Heart left ventricle (tissue), 16 donors: Measurements from ENCODE around the gene PTPRD. TPM values are rescaled to one million over a fixed set of nuclear protein-coding genes. Genes with fewer than 3 reads are reported as not detected.

Experiments
- ATAC-seq, 4 donors: fragments of 200-7000 bp; cut with Tn5 transposase; one replicate each; pipeline ENCODE4 v1.9.1; 2020 to 2022; ENCODE audit warnings: moderate library complexity in 4 of 4, mild to moderate bottlenecking in 3 of 4, moderate number of reproducible peaks in 1 of 4
- DNase-seq, 5 donors: peaks; one replicate each; pipeline ENCODE4 v3.0.0-alpha.2; 2020
- H3K27ac ChIP-seq, 12 donors: fragments of 200-600 bp; sonication (generic) in 4 of 12; one replicate each; pipeline versions ENCODE4 v1.5.0 to v1.8.0; 2016 to 2022; ENCODE audit warnings: mild to moderate bottlenecking in 2 of 12
- H3K27me3 ChIP-seq, 9 donors: fragments of 200-600 bp; sonication (generic) in 2 of 9; one replicate each; pipeline versions ENCODE4 v1.5.1 to v1.8.0; 2016 to 2022; ENCODE audit warnings: mild to moderate bottlenecking in 3 of 9
- H3K36me3 ChIP-seq, 9 donors: fragments of 200-600 bp; sonication (generic) in 2 of 9; one replicate each; pipeline versions ENCODE4 v1.5.0 to v1.8.0; 2018 to 2022; ENCODE audit warnings: mild to moderate bottlenecking in 2 of 9
- H3K4me1 ChIP-seq, 12 donors: fragments of 200-600 bp; sonication (generic) in 4 of 12; one replicate each; pipeline versions ENCODE4 v1.5.0 to v1.8.0; 2016 to 2022; ENCODE audit warnings: mild to moderate bottlenecking in 3 of 12
- H3K4me3 ChIP-seq, 12 donors: fragments of 200-600 bp; sonication (generic) in 4 of 12; one replicate each; pipeline versions ENCODE4 v1.5.0 to v1.8.0; 2017 to 2022; ENCODE audit warnings: mild to moderate bottlenecking in 9 of 12, moderate library complexity in 4 of 12
- H3K9me3 ChIP-seq, 12 donors: fragments of 200-600 bp; sonication (generic) in 4 of 12; one replicate each; pipeline versions ENCODE4 v1.5.0 to v1.8.0; 2016 to 2022; ENCODE audit warnings: mild to moderate bottlenecking in 1 of 12
- POLR2A ChIP-seq, 2 donors: fragments of 450-650 bp; IDR thresholded peaks; one replicate each; pipeline ENCODE4 v1.6.1; 2017; ENCODE audit warnings: antibody characterized with exemption in 2 of 2, mild to moderate bottlenecking in 2 of 2, moderate library complexity in 2 of 2
- WGBS, 4 donors: extraction: QIAGEN DNeasy Blood & Tissue Kit in 2 of 4; methylation state at CpG; one replicate each; pipeline versions ENCODE4 v1.1.5 to v1.1.7; 2013 to 2018; 5-methylcytosine and 5-hydroxymethylcytosine counted together
- intact Hi-C, 10 donors: fragments of 100-400 bp; cut with DNase I; formaldehyde crosslinking; loops; one replicate each; pipeline versions ENCODE4 v1.11.1 to v1.14.2; 2022
- polyA plus RNA-seq, 2 donors: library from polyadenylated mRNA; stranded (reverse); fragments of 200-250 nt; gene quantifications; one replicate each; pipeline ENCODE4 v1.2.3, GENCODE V29; 2013
- total RNA-seq, 9 donors: library from RNA; depleted of rRNA in 2 of 9; stranded (reverse); fragments of >200 nt in 2 of 9; fragmentation: NEBNext Ultra II Directional in 3 of 9; extraction: Animal tissue kit (Norgen Biotek cat#: 25700) in 3 of 9; gene quantifications; one replicate each; pipeline versions ENCODE4 v1.1.0 to v1.2.4, GENCODE V29; 2016 to 2023
- TF ChIP-seq, protein P1 (sequence below), 12 donors: fragments of 200-600 bp; sonication (generic) in 4 of 12; IDR thresholded peaks; one replicate each; pipeline versions ENCODE4 v1.5.0 to v1.8.0; 2018 to 2022; ENCODE audit warnings: antibody characterized with exemption in 12 of 12, mild to moderate bottlenecking in 5 of 12
- donor health status: ischemic (EF 13 %, LVEDD 7.1; RV severe dilation, severe dysfunction).
- donor health status: healthy with polysubstance abuse.
- donor health status: DM: no; HTN: yes; CAD: no.
- donor health status: DM: no; HTN: no; CAD: no.
- donor health status: ischemic (EF 25% LVEDD 6.9; RV normal size, moderate dysfunction).
- donor health status: ischemic (EF 25% LVEDD 5.7; RV mildly dilated, moderate dysfunction).
- donor health status: healthy.
- donor health status: DM: yes; HTN: yes; CAD: no.
- donor health status: ischemic (EF 35%, LVEDD 5.7; RV mildly dilated, moderate dysfunction).
- donor health status: nonischemic (EF 11% LVEDD 7.7; RV severe dilation, severe dysfunction).
- donor health status: DM: yes; HTN: yes; CAD: no.
- donor health status: PGD.
- donor health status: ischemic (EF 29% LVEDD 5.4; RV normal size, mild dysfunction).
- donor health status: nonischemic (EF 23%, LVEDD 6.1; RV moderate dilation, normal function).

Gene PTPRD
- total and polyA plus RNA-seq, 11 donors: 1.4 to 25.3 (median 15.1) TPM

DNA sequence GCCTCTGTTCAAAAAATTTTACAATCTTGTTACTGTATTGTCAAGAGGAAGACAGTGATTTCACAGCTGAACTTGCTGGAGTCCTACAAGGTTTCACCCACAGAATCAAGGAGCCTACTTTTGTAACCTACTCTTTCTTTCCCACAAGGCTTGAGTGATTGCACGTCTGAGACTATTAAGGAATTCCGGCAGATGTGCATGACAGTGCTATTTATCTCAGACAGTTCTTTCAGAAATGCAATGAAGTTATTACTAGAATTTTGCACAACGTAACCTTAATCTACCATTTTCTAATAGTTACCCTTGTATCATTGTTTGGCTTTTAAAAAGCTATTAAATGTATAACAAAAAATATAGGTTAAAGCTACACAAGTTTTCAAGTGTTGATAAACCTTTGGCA is 400.1 kb downstream of the PTPRD start:
- 63 to 71% (median 67%) methylated on average over 3 of the region's 3 CpGs for WGBS, 4 donors
- no peaks in the 10 kb centered on the region for H3K27me3 ChIP-seq
- TF ChIP-seq, protein P1, sequence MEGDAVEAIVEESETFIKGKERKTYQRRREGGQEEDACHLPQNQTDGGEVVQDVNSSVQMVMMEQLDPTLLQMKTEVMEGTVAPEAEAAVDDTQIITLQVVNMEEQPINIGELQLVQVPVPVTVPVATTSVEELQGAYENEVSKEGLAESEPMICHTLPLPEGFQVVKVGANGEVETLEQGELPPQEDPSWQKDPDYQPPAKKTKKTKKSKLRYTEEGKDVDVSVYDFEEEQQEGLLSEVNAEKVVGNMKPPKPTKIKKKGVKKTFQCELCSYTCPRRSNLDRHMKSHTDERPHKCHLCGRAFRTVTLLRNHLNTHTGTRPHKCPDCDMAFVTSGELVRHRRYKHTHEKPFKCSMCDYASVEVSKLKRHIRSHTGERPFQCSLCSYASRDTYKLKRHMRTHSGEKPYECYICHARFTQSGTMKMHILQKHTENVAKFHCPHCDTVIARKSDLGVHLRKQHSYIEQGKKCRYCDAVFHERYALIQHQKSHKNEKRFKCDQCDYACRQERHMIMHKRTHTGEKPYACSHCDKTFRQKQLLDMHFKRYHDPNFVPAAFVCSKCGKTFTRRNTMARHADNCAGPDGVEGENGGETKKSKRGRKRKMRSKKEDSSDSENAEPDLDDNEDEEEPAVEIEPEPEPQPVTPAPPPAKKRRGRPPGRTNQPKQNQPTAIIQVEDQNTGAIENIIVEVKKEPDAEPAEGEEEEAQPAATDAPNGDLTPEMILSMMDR (IDR thresholded peaks at IDR 0.05): no peak
- no peak for TF ChIP-seq POLR2A (IDR thresholded peaks at IDR 0.05)
- no peak overlapping the region for H3K4me3 ChIP-seq
- H3K27ac ChIP-seq: no peak overlapping the region
- no peak for ATAC-seq
- H3K36me3 ChIP-seq: no peaks in the 10 kb centered on the region
- no peaks in the 10 kb centered on the region for H3K9me3 ChIP-seq
- intact Hi-C loops: no loop called here
- H3K4me1 ChIP-seq: no peaks in the 10 kb centered on the region
- DNase-seq: no peak

DNA sequence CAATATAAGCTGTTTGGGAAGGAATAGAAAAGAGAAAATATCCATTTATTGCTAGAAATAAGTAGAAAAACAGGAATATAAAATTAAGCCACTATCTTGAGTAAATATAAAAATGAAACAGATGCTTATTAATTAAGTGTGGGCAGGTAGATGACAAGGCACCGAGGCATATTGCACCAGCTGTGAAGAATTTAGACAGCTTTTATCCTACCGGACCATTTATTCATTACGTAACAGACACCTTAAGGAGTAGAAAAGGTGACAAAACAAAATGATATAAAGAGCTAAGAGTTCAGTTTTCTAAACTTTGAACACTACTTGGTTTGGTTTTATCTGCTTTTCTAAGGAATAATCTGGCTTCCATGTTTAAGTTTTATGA is 404.1 kb downstream of the PTPRD start:
- ATAC-seq: no peak
- Histone ChIP-seq H3K4me3 (peak overlapping the region in 10 of 12 donors; percentile 2 to 57 (median 45)), H3K27ac (peak overlapping the region in 2 of 12 donors; percentile 31 to 34), H3K36me3 (no peaks in the 10 kb centered on the region), H3K27me3 (no peaks in the 10 kb centered on the region), H3K9me3 (no peaks in the 10 kb centered on the region), H3K4me1 (no peaks in the 10 kb centered on the region)
- intact Hi-C loops: no loop called here
- 49 to 75% (median 62%) methylated on average over 3 of the region's 3 CpGs for WGBS, 4 donors
- TF ChIP-seq, protein P1 (IDR thresholded peaks at IDR 0.05): no peak
- no peak for TF ChIP-seq POLR2A (IDR thresholded peaks at IDR 0.05)
- DNase-seq: no peak

DNA sequence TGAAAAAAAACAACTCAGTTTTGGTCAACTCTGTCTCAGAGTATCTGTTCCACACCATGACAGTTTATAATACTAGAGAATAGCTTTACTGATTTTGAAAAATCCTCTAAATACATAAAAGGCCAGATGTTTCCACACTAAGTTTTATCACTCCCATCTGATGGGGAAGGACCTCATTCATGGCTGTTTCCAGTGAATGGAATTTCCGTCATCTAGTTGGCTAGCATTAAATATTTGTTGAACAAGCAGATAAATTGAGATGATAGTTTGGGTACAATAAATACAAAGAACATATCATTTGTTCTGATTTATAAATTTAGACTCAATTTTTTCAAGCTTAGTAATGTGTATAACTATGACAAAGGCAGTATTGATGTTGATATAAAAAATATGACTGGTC is 408.5 kb downstream of the PTPRD start:
- no peak overlapping the region for H3K27ac ChIP-seq
- intact Hi-C loops: no loop called here
- no peak for ATAC-seq
- no peaks in the 10 kb centered on the region for H3K4me1 ChIP-seq
- no peaks in the 10 kb centered on the region for H3K9me3 ChIP-seq
- TF ChIP-seq, protein P1 (IDR thresholded peaks at IDR 0.05): no peak
- no peak for TF ChIP-seq POLR2A (IDR thresholded peaks at IDR 0.05)
- 51 to 71% (median 64%) methylated on average over 1 of the region's 1 CpG for WGBS, 4 donors
- H3K36me3 ChIP-seq: no peaks in the 10 kb centered on the region
- no peaks in the 10 kb centered on the region for H3K27me3 ChIP-seq
- no peak for DNase-seq
- H3K4me3 ChIP-seq: no peak overlapping the region

DNA sequence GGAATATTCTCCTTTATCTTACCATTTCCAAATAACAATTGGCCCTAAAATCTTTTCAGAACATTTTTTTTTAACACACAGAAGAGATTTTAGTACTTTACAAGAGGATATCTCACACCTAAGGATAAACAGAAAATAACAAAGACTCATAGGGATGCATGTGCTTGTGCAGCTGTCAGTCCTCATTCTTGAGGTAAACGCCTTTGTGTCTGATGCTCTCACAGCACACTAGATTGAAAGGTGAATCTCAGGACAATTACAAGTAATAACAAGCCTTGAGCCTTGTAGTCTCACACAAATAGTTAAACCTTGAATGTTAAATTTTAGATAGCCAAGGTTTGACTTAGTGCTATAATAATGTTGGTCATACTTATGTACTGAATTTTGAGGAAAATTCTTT is 439.2 kb downstream of the PTPRD start:
- no peaks in the 10 kb centered on the region for H3K27me3 ChIP-seq
- H3K27ac ChIP-seq: no peak overlapping the region
- 58 to 66% (median 62%) methylated on average over 1 of the region's 1 CpG for WGBS, 4 donors
- ATAC-seq (no peak), DNase-seq (no peak)
- no peaks in the 10 kb centered on the region for H3K36me3 ChIP-seq
- intact Hi-C loops: no loop called here
- H3K4me1 ChIP-seq: no peaks in the 10 kb centered on the region
- no peak for TF ChIP-seq POLR2A (IDR thresholded peaks at IDR 0.05)
- TF ChIP-seq, protein P1 (IDR thresholded peaks at IDR 0.05): no peak
- no peak overlapping the region for H3K4me3 ChIP-seq
- H3K9me3 ChIP-seq: no peaks in the 10 kb centered on the region
